Skeletal muscle satellite cell (primary cell): Measurements from ENCODE around the gene OSMR.

Experiments
- H3K27me3 ChIP-seq: 2 replicates; pipeline ENCODE4 v1.7.0; 2013; ENCODE audit warnings: low read length; ENCODE audit not compliant: control insufficient read depth, insufficient read depth
- H3K36me3 ChIP-seq: 2 replicates; pipeline ENCODE4 v1.7.0; 2013; ENCODE audit warnings: mild to moderate bottlenecking, control low read depth, low read length; ENCODE audit not compliant: insufficient read depth
- H3K4me1 ChIP-seq: 2 replicates; pipeline ENCODE4 v1.7.0; 2013; ENCODE audit warnings: low read length; ENCODE audit not compliant: control insufficient read depth, insufficient read depth
- H3K4me2 ChIP-seq: 2 replicates; pipeline ENCODE4 v1.7.0; 2013; ENCODE audit warnings: mild to moderate bottlenecking, low read length
- H3K4me3 ChIP-seq: 2 replicates; pipeline ENCODE4 v1.7.0; 2013; ENCODE audit warnings: low read length
- H3K9ac ChIP-seq: 2 replicates; pipeline ENCODE4 v1.7.0; 2013; ENCODE audit warnings: mild to moderate bottlenecking, low read depth, low read length, moderate library complexity
- H3K9me3 ChIP-seq: replicated peaks from 2 replicates; pipeline ENCODE4 v1.7.0; 2013; ENCODE audit warnings: mild to moderate bottlenecking, control low read depth, low read length

Gene OSMR

DNA sequence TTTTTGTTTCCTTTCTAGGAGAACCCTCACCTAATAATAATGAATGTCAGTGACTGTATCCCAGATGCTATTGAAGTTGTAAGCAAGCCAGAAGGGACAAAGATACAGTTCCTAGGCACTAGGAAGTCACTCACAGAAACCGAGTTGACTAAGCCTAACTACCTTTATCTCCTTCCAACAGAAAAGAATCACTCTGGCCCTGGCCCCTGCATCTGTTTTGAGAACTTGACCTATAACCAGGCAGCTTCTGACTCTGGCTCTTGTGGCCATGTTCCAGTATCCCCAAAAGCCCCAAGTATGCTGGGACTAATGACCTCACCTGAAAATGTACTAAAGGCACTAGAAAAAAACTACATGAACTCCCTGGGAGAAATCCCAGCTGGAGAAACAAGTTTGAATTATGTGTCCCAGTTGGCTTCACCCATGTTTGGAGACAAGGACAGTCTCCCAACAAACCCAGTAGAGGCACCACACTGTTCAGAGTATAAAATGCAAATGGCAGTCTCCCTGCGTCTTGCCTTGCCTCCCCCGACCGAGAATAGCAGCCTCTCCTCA lies 87.1 kb downstream of the OSMR start:
- H3K4me1 ChIP-seq: no peaks in the 10 kb centered on the region
- H3K27me3 ChIP-seq: no peaks in the 10 kb centered on the region
- no peak overlapping the region for H3K4me3 ChIP-seq
- no peak overlapping the region for H3K9ac ChIP-seq
- peaks cover 64% of the 10 kb centered on the region for H3K36me3 ChIP-seq
- H3K9me3 ChIP-seq: no peaks in the 10 kb centered on the region
- H3K4me2 ChIP-seq: no peak overlapping the region

DNA sequence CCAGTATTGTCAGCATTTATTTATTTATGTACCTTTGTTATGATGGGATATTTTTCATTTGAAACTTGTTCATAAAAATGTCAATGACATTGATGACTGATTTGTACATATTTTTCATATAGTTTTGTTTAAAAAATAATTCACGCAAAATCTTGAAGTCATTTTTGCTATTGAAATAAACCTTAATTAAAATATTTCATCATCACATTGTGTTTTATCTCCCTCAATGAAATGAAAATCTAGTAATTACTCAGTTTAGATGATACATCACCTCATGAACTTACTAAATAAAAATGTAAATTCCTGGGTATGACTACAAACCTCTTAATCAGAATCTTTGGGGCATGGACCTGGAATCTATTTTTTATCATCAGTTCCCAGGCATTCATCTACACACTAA lies 89.6 kb downstream of the OSMR start:
- Histone ChIP-seq H3K27me3 (no peaks in the 10 kb centered on the region), H3K4me3 (no peak overlapping the region), H3K9ac (no peak overlapping the region), H3K9me3 (no peaks in the 10 kb centered on the region), H3K4me1 (peaks cover 6% of the 10 kb centered on the region), H3K4me2 (no peak overlapping the region), H3K36me3 (peaks cover 59% of the 10 kb centered on the region)

DNA sequence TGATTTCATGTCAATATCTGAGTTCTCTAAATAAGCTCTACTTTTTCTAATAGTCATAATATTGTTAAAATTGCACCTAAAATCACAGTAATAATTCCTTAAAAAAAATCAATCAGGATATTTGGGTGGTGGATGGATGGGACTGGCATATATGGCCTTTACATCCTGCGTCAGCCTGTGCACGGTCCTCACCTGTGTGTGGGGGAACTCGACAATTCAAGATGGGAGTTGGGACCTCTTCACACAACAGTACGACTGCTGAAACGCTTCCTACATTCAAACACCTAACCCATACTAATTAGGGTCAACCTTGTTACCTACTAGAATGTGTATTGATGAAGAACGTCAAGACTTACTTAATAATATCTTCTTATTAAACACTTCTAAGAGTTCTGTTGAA lies 90.5 kb downstream of the OSMR start:
- H3K9ac ChIP-seq: no peak overlapping the region
- H3K4me3 ChIP-seq: no peak overlapping the region
- H3K36me3 ChIP-seq: peaks cover 54% of the 10 kb centered on the region
- H3K4me2 ChIP-seq: no peak overlapping the region
- no peaks in the 10 kb centered on the region for H3K9me3 ChIP-seq
- peaks cover 6% of the 10 kb centered on the region for H3K4me1 ChIP-seq
- H3K27me3 ChIP-seq: no peaks in the 10 kb centered on the region

DNA sequence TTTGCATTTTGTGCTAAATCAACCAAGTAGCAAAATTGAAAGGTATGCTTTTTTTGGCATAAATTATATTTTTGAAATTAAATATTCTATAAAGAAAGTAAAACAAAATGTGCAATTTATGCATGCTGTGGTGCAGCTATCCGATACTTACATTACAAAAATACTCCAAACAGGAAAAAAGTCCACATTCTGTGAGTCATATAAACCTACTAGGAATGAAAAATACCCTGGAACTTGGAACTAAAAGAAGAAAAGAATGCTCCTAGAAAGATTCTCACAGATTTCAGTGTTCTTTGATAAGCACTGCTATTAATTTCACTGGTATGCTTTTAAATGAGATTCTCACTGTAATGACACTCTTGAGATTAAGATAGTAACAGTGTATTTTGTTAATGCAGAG lies 92.6 kb downstream of the OSMR start:
- peaks cover 6% of the 10 kb centered on the region for H3K4me1 ChIP-seq
- H3K27me3 ChIP-seq: no peaks in the 10 kb centered on the region
- H3K9ac ChIP-seq: no peak overlapping the region
- H3K36me3 ChIP-seq: peaks cover 53% of the 10 kb centered on the region
- no peaks in the 10 kb centered on the region for H3K9me3 ChIP-seq
- H3K4me3 ChIP-seq: no peak overlapping the region
- no peak overlapping the region for H3K4me2 ChIP-seq

DNA sequence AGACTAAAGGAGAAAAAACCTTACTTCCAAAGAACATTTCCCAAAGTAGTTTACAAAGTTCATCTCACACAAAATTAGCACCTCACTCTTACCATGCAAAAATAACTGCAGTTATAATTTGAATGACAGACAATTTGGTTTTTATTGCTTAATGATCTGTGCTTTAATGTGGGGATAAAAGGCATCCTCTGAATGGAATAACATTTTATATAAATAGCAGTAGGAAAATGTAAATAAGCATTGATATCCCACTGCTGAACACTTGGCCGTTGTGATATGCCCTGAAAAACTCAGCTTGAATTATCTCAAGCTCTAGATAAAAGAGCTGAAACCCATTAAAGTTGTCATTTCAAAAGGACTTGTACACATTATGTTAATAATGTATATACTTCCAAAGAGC lies 93.2 kb downstream of the OSMR start:
- H3K27me3 ChIP-seq: no peaks in the 10 kb centered on the region
- peaks cover 6% of the 10 kb centered on the region for H3K4me1 ChIP-seq
- no peak overlapping the region for H3K9ac ChIP-seq
- H3K36me3 ChIP-seq: peaks cover 48% of the 10 kb centered on the region
- no peaks in the 10 kb centered on the region for H3K9me3 ChIP-seq
- H3K4me3 ChIP-seq: no peak overlapping the region
- H3K4me2 ChIP-seq: no peak overlapping the region

DNA sequence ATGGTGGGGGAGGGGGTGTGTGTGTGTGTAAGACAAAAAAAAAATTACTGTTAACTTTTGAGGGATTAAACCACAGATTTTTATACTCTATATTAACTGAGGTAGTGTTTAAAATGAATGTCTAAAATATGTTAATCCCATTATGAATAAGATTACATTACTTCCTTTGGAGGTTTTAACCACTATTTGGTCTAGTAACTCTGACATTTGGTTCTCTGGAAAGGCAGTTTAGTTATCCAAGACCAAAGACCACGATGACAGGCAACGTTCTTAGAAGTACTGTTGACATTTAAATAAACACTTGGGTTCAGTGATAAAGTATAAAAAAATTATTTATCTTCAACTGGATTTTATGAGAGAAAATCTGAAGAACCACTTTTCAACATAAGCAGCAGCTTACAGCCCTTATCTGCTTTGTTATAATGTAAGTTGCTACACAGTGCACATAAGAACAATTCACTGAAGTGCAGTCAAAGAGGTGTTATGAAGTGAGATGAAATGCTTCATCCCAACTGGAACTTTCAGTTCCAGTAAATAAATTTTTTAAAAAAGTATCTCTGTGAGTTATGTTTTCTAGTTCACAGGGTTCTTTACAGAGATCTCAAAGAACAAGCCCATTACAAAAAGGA lies 94.5 kb downstream of the OSMR start:
- no peaks in the 10 kb centered on the region for H3K27me3 ChIP-seq
- H3K9me3 ChIP-seq: no peaks in the 10 kb centered on the region
- H3K9ac ChIP-seq: no peak overlapping the region
- H3K36me3 ChIP-seq: peaks cover 53% of the 10 kb centered on the region
- peaks cover 6% of the 10 kb centered on the region for H3K4me1 ChIP-seq
- no peak overlapping the region for H3K4me2 ChIP-seq
- H3K4me3 ChIP-seq: no peak overlapping the region

DNA sequence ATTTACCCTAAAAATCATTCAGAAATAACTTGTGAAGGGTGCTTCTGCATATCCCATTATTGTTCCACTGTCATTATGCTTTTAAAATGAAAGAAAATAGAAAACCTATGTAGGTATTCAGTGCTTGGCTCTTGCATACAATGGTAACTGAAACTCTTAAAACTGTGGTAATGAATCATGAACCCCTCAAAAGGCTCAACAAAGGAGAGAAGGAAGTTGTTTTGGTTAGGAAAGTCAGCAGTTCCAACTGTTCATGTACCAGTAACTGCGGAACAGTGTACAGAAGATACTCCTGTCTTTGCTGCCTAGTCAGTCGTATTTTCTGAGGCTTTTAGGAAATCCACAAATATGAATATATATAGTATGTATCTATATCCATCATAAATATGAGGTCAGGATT lies 96.1 kb downstream of the OSMR start:
- H3K9ac ChIP-seq: no peak overlapping the region
- H3K36me3 ChIP-seq: peaks cover 47% of the 10 kb centered on the region
- no peaks in the 10 kb centered on the region for H3K27me3 ChIP-seq
- H3K9me3 ChIP-seq: no peaks in the 10 kb centered on the region
- no peak overlapping the region for H3K4me2 ChIP-seq
- peaks cover 6% of the 10 kb centered on the region for H3K4me1 ChIP-seq
- no peak overlapping the region for H3K4me3 ChIP-seq

DNA sequence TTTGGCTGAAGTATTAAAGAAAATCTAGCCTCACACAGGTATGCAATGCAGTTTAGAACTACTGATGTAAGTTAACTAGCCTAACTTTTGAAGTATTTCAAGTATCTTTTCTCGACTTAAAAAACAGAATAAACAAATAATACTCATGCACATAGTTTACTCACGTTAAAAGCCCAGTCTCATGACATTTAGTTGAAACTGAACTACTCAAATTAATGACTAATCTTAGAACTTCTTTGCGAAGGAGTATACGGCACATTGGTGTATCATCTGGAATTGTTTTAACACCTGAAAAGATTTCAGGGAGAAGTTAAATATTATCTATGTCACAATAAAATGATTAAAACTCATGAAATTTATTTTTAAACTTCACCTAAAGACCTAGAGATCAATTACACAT lies 98.5 kb downstream of the OSMR start:
- Histone ChIP-seq H3K9me3 (no peaks in the 10 kb centered on the region), H3K36me3 (peaks cover 45% of the 10 kb centered on the region), H3K4me3 (no peak overlapping the region), H3K27me3 (no peaks in the 10 kb centered on the region), H3K4me1 (no peaks in the 10 kb centered on the region), H3K4me2 (no peak overlapping the region), H3K9ac (no peak overlapping the region)

DNA sequence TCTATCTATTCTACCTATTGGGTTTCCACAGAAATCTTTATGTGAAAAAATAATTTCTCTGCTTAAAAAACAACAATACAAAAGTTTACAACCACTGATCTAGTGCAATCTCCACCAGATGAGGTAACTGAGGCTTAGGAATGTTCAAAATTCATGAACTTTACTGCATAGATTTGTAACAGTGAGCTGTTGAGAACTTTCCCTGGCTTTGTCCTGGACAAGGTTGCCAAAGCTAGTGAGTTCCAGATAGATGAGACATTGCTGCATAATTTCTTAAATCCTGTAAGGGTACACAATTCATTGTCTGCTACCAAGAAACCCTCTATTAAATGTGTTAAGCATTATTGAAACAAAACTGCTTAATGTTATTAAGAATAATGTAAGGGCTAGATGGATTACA lies 102.7 kb downstream of the OSMR start:
- no peak overlapping the region for H3K9ac ChIP-seq
- no peaks in the 10 kb centered on the region for H3K27me3 ChIP-seq
- H3K4me2 ChIP-seq: no peak overlapping the region
- no peak overlapping the region for H3K4me3 ChIP-seq
- no peaks in the 10 kb centered on the region for H3K4me1 ChIP-seq
- H3K9me3 ChIP-seq: no peaks in the 10 kb centered on the region
- peaks cover 64% of the 10 kb centered on the region for H3K36me3 ChIP-seq

DNA sequence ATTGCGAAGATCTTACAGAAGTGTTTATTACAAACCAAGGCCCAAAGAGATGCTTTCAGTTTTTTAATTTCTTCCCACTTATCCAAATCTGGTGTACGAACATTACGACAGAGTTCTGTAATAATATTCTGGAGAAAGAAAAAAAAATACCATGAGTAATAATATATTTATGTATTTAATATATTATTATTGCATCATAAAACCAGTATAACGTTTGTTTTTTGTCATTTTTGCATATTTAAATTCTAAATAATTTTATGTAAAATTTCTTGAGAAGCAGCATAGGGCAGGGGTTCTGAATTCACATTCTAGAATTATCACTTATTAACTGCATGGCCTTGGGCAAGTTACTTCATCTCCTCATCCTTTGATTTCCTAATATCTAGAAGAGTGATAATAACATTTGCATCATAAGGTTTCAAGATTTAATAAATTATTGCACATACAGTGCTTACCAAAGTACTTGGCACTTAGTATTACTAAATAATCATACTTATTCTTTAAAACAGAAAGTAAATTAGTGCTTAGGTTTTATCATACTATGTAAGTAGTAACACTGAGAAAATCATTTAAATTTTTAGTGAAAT lies 107.7 kb downstream of the OSMR start:
- Histone ChIP-seq H3K4me2 (no peak overlapping the region), H3K9me3 (no peaks in the 10 kb centered on the region), H3K36me3 (peaks cover 73% of the 10 kb centered on the region), H3K9ac (no peak overlapping the region), H3K27me3 (no peaks in the 10 kb centered on the region), H3K4me1 (no peaks in the 10 kb centered on the region), H3K4me3 (no peak overlapping the region)

DNA sequence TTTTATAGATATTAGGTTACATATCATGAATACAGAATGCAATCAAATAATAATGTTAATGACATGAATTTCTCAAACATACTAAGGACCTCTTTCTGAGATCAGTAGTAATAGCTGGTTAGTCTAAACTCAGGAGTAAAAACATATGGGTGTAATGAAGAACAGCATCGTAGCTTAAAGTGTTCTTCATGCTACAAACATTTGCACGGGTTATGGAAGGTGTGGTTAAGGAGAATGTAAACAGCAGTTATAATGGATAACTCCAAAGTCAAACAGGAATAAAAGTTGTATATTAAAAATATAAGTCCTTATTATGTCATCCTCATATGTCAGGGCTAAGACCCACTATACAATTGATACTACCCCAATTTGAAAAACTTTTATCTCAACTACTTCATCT lies 115.9 kb downstream of the OSMR start:
- Histone ChIP-seq H3K9me3 (no peaks in the 10 kb centered on the region), H3K36me3 (peaks cover 67% of the 10 kb centered on the region)

DNA sequence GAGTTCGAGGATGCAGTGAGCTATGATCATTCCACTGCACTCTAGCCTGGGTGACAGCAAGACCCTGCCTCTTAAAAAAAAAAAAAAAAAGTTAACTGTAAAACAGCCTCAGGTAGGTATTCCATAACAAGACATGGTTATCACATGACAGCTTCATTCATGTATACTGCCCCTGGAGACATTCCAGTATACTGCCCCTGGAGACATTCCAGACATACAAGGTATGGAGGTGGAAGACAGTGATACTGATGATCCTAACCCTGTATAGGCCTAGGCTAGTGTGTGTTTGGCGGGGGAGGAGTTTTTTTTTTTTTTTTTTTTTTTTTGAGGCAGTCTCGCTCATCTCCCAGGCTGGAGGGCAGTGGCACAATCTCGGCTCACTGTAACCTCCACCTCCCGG lies 122.9 kb downstream of the OSMR start:
- Histone ChIP-seq H3K36me3 (peaks cover 35% of the 10 kb centered on the region), H3K9me3 (no peaks in the 10 kb centered on the region), H3K27me3 (no peaks in the 10 kb centered on the region), H3K4me2 (no peak overlapping the region), H3K9ac (no peak overlapping the region), H3K4me1 (no peaks in the 10 kb centered on the region), H3K4me3 (no peak overlapping the region)

More for the DNA sequence above, 115.9 kb downstream of the OSMR start:
- Histone ChIP-seq H3K27me3 (no peaks in the 10 kb centered on the region), H3K9ac (no peak overlapping the region), H3K4me3 (no peak overlapping the region), H3K4me2 (no peak overlapping the region), H3K4me1 (no peaks in the 10 kb centered on the region)
